Glutamatergic neuron (in vitro differentiated cells): ENCODE data around the gene HTR2C. TPM values are rescaled to one million over a fixed set of nuclear protein-coding genes. Genes with fewer than 3 reads are reported as not detected.
"Not testable (repeated sequence)": the region's sequence is repeated elsewhere in the genome, so short reads cannot be mapped to it uniquely, and the experiment has no call there.

ENCODE experiments used
- DNase-seq: peaks from one replicate; pipeline ENCODE4 v3.0.0; 2022
- H3K27ac Mint-ChIP-seq: one replicate; pipeline ENCODE4 v1.8.0; 2020; ENCODE audit warnings: mild to moderate bottlenecking, mixed read lengths, inconsistent platforms; ENCODE audit not compliant: unreplicated experiment
- H3K27me3 Mint-ChIP-seq: one replicate; pipeline ENCODE4 v1.8.0; 2020; ENCODE audit warnings: mild to moderate bottlenecking, moderate library complexity, mixed read lengths, inconsistent platforms; ENCODE audit not compliant: unreplicated experiment
- H3K36me3 Mint-ChIP-seq: one replicate; pipeline ENCODE4 v1.8.0; 2020; ENCODE audit warnings: mild to moderate bottlenecking, mixed read lengths, inconsistent platforms; ENCODE audit not compliant: unreplicated experiment
- H3K4me1 Mint-ChIP-seq: one replicate; pipeline ENCODE4 v1.8.0; 2020; ENCODE audit warnings: mild to moderate bottlenecking, low read depth, mixed read lengths, inconsistent platforms; ENCODE audit not compliant: unreplicated experiment
- H3K4me3 Mint-ChIP-seq: one replicate; pipeline ENCODE4 v1.8.0; 2020; ENCODE audit warnings: mild to moderate bottlenecking, mixed read lengths, inconsistent platforms; ENCODE audit not compliant: unreplicated experiment
- H3K9me3 Mint-ChIP-seq: one replicate; pipeline ENCODE4 v1.8.0; 2020; ENCODE audit warnings: mild to moderate bottlenecking, moderate library complexity, mixed read lengths, inconsistent platforms; ENCODE audit not compliant: unreplicated experiment
- CTCF ChIP-seq: fragments of 200-600 bp; sonication (generic); IDR thresholded peaks from one replicate; pipeline ENCODE4 v1.5.0; 2021; ENCODE audit not compliant: partially characterized antibody, unreplicated experiment
- total RNA-seq: library from RNA; stranded (reverse); fragmentation: NEBNext Ultra II Directional; extraction: Animal tissue kit (Norgen Biotek cat#: 25700); gene quantifications from one replicate; pipeline ENCODE4 v1.2.1, GENCODE V29; 2021; ENCODE audit not compliant: unreplicated experiment

The HTR2C gene
- total RNA-seq, 1 donor from 2014 or later, result not detected

GRCh38 chrX:114599305-114599704, 15.4 kb downstream of the HTR2C start:
- DNase-seq, result no peak
- H3K27me3 Mint-ChIP-seq, result no peaks in the 10 kb centered on the region
- H3K4me1 Mint-ChIP-seq, result no peaks in the 10 kb centered on the region
- H3K9me3 Mint-ChIP-seq, result no peaks in the 10 kb centered on the region
- H3K36me3 Mint-ChIP-seq, result no peaks in the 10 kb centered on the region
- TF ChIP-seq CTCF, result no peak
- no peak overlapping the region for H3K4me3 Mint-ChIP-seq
- H3K27ac Mint-ChIP-seq, result no peak overlapping the region

- Mint-ChIP-seq H3K27me3 (no peaks in the 10 kb centered on the region), H3K36me3 (no peaks in the 10 kb centered on the region), H3K4me3 (no peak overlapping the region), H3K27ac (no peak overlapping the region), H3K9me3 (no peaks in the 10 kb centered on the region), H3K4me1 (no peaks in the 10 kb centered on the region)
- DNase-seq, result no peak
- no peak for TF ChIP-seq CTCF
Observed at GRCh38 chrX:114599911-114600310, 16.0 kb downstream of the HTR2C start.

- not testable (repeated sequence) for H3K4me3 Mint-ChIP-seq, H3K9me3 Mint-ChIP-seq, DNase-seq, H3K36me3 Mint-ChIP-seq, H3K27ac Mint-ChIP-seq, H3K4me1 Mint-ChIP-seq, H3K27me3 Mint-ChIP-seq
Observed at GRCh38 chrX:114606619-114607018, 22.7 kb downstream of the HTR2C start.

- H3K9me3 Mint-ChIP-seq, result no peaks in the 10 kb centered on the region
- no peak overlapping the region for H3K4me3 Mint-ChIP-seq
- peak; percentile 78 for TF ChIP-seq CTCF
- peaks cover 5% of the 10 kb centered on the region for H3K27me3 Mint-ChIP-seq
- H3K36me3 Mint-ChIP-seq, result no peaks in the 10 kb centered on the region
- no peaks in the 10 kb centered on the region for H3K4me1 Mint-ChIP-seq
- no peak overlapping the region for H3K27ac Mint-ChIP-seq
- DNase-seq, result no peak
Observed at GRCh38 chrX:114611018-114611619, 27.2 kb downstream of the HTR2C start.

- no peak for TF ChIP-seq CTCF
- H3K27ac Mint-ChIP-seq, result no peak overlapping the region
- H3K4me3 Mint-ChIP-seq, result no peak overlapping the region
- no peaks in the 10 kb centered on the region for H3K9me3 Mint-ChIP-seq
- H3K4me1 Mint-ChIP-seq, result no peaks in the 10 kb centered on the region
- DNase-seq, result no peak
- H3K36me3 Mint-ChIP-seq, result no peaks in the 10 kb centered on the region
- no peaks in the 10 kb centered on the region for H3K27me3 Mint-ChIP-seq
Observed at GRCh38 chrX:114615765-114616164, 31.9 kb downstream of the HTR2C start.
